Liver (tissue), 9 donors: ENCODE results near the gene PRMT3. TPM values are rescaled to one million over a fixed set of nuclear protein-coding genes. Genes with fewer than 3 reads are reported as not detected.
"Not testable (repeated sequence)": the region's sequence is repeated elsewhere in the genome, so short reads cannot be mapped to it uniquely, and the experiment has no call there.

Experiments
- DNase-seq: peaks from one replicate; pipeline ENCODE4 v3.0.0-alpha.2; 2017; ENCODE audit warnings: low spot score
- H3K27ac ChIP-seq, 2 donors: one replicate each; pipeline ENCODE4 v1.7.0; 2013; ENCODE audit warnings: inconsistent platforms in 2 of 2, low read length in 2 of 2, control low read depth in 1 of 2, low read depth in 1 of 2, mild to moderate bottlenecking in 1 of 2
- H3K27me3 ChIP-seq, 4 donors: one replicate each; pipeline versions ENCODE4 v1.6.1 to v1.7.0; 2013; ENCODE audit warnings: low read length in 3 of 4, inconsistent platforms in 1 of 4, mild to moderate bottlenecking in 1 of 4, moderate library complexity in 1 of 4; ENCODE audit not compliant: control insufficient read depth in 4 of 4, insufficient read depth in 4 of 4
- H3K36me3 ChIP-seq, 4 donors: one replicate each; pipeline versions ENCODE4 v1.6.1 to v1.7.0; 2013; ENCODE audit warnings: low read length in 3 of 4, mild to moderate bottlenecking in 3 of 4, low read depth in 1 of 4, moderate library complexity in 1 of 4; ENCODE audit not compliant: control insufficient read depth in 4 of 4, insufficient read depth in 3 of 4
- H3K4me1 ChIP-seq, 4 donors: one replicate each; pipeline versions ENCODE4 v1.6.1 to v1.7.0; 2013; ENCODE audit warnings: low read length in 3 of 4, mild to moderate bottlenecking in 3 of 4, moderate library complexity in 1 of 4; ENCODE audit not compliant: control insufficient read depth in 4 of 4, insufficient read depth in 4 of 4
- H3K4me3 ChIP-seq, 3 donors: one replicate each; pipeline versions ENCODE4 v1.6.1 to v1.7.0; 2013; ENCODE audit warnings: low read length in 3 of 3, control low read depth in 1 of 3, low read depth in 1 of 3, mild to moderate bottlenecking in 1 of 3
- H3K9ac ChIP-seq, 2 donors: one replicate each; pipeline ENCODE4 v1.7.0; 2013; ENCODE audit warnings: low read length in 2 of 2, mild to moderate bottlenecking in 2 of 2, moderate library complexity in 2 of 2, control low read depth in 1 of 2, low read depth in 1 of 2
- H3K9me3 ChIP-seq, 4 donors: one replicate each; pipeline versions ENCODE4 v1.6.1 to v1.7.0; 2013; ENCODE audit warnings: low read length in 3 of 4; ENCODE audit not compliant: control insufficient read depth in 4 of 4
- CTCF ChIP-seq: fragments of 150-350 bp; IDR thresholded peaks from 2 replicates; pipeline ENCODE4 v1.5.1; 2017; ENCODE audit warnings: improper control_type of control experiment, low read depth, low read length; ENCODE audit not compliant: missing input control
- GABPA ChIP-seq, 2 donors: IDR thresholded peaks in 1 of 2; conservative IDR thresholded peaks in 1 of 2; 2 replicates each; pipeline ENCODE4 v1.6.1; 2016; ENCODE audit warnings: antibody characterized with exemption in 2 of 2, mild to moderate bottlenecking in 1 of 2, moderate library complexity in 1 of 2
- HNF4A ChIP-seq, 2 donors: conservative IDR thresholded peaks; 2 replicates each; pipeline ENCODE4 v1.6.1; 2016; ENCODE audit warnings: antibody characterized with exemption in 2 of 2, mild to moderate bottlenecking in 2 of 2
- HNF4G ChIP-seq: IDR thresholded peaks from 2 replicates; pipeline ENCODE4 v1.6.1; 2016; ENCODE audit warnings: antibody characterized with exemption
- JUND ChIP-seq, 2 donors: IDR thresholded peaks; 2 replicates each; pipeline ENCODE4 v1.6.1; 2016; ENCODE audit warnings: antibody characterized with exemption in 2 of 2
- MAX ChIP-seq: IDR thresholded peaks from 2 replicates; pipeline ENCODE4 v1.6.1; 2016; ENCODE audit warnings: antibody characterized with exemption
- REST ChIP-seq: IDR thresholded peaks from 2 replicates; pipeline ENCODE4 v1.6.1; 2016; ENCODE audit warnings: antibody characterized with exemption, mild to moderate bottlenecking
- SP1 ChIP-seq: IDR thresholded peaks from 2 replicates; pipeline ENCODE4 v1.6.1; 2018; ENCODE audit warnings: antibody characterized with exemption, mild to moderate bottlenecking
- TAF1 ChIP-seq: conservative IDR thresholded peaks from 2 replicates; pipeline ENCODE4 v1.6.1; 2016; ENCODE audit warnings: antibody characterized with exemption, mild to moderate bottlenecking
- ZBTB33 ChIP-seq: IDR thresholded peaks from 2 replicates; pipeline ENCODE4 v1.6.1; 2016; ENCODE audit warnings: antibody characterized with exemption
- WGBS: extraction: QIAGEN DNeasy Blood & Tissue Kit; methylation state at CpG from one replicate; pipeline ENCODE4 v1.1.7; 2013; 5-methylcytosine and 5-hydroxymethylcytosine counted together
- polyA plus RNA-seq, 2 donors: library from polyadenylated mRNA; stranded (reverse) in 1 of 2; unstranded in 1 of 2; fragments of 200-250 nt in 1 of 2; fragments of >200 nt in 1 of 2; fragmentation: Nextera tagmentation in 1 of 2; extraction: Ambion mirVana in 1 of 2; gene quantifications; one replicate each; pipeline versions ENCODE4 v1.2.1 to v1.2.3, GENCODE V29; 2013 to 2015
- total RNA-seq, 2 donors: library from RNA; depleted of rRNA; stranded (reverse); fragments of >200 nt; gene quantifications; one replicate each; pipeline ENCODE4 v1.2.3, GENCODE V29; 2014
- donor health status: healthy.
- donor health status: healthy.
- donor health status: healthy.
- donor health status: healthy.
- donor health status: healthy.

Gene PRMT3
- total and polyA plus RNA-seq, 4 donors = 3.5 to 15.8 (median 7.8) TPM

DNA sequence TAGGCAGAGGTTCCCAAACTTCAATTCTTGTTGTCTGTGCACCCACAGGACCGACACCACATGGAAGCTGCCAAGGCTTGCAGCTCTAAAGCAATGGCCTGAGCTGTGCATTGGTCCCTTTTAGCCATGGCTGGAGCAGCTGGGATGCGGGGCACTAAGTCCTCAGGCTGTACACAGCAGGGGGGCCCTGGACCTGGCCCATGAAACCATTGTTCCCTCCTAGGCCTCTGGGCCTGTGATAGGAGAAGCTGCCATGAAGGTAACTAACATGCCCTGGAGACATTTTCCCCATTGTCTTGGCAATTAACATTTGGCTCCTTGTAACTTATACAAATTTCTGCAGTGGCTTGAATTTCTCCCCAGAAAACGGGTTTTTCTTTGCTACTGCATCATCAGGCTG lies 168.3 kb downstream of the PRMT3 start (continued):
- no peak for TF ChIP-seq REST
- no peak for TF ChIP-seq HNF4A (conservative IDR thresholded peaks at IDR 0.05)

- DNase-seq, H3K27ac ChIP-seq, H3K9me3 ChIP-seq, H3K9ac ChIP-seq, H3K36me3 ChIP-seq, H3K4me3 ChIP-seq, H3K27me3 ChIP-seq, H3K4me1 ChIP-seq: not testable (repeated sequence)
These were observed 168.9 kb downstream of the PRMT3 start for GRCh38 chr11:20556396-20556795.

DNA sequence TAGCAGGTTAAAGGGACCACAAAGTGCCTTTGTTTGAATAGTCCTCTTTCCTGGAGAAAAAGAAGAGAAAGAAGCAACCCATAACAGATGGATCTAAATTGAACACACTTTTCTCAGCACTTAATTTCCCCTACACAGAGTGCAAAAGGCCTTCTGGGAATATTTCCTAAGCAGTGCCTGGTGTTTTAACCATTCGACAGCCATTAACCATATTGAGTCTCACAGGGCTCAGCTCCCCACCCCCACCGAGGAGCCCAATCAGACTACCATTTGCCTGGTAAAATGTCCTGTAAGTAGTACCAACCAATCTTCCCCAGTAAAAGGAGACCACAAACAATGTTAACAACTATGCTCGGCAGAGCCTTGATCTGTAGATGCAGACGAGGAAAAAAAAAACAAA lies 171.2 kb downstream of the PRMT3 start:
- no peak for TF ChIP-seq JUND (IDR thresholded peaks at IDR 0.05)
- no peak for TF ChIP-seq CTCF
- TF ChIP-seq ZBTB33 = no peak
- no peak for TF ChIP-seq REST
- no peak for TF ChIP-seq MAX
- no peak for TF ChIP-seq GABPA (IDR thresholded peaks at IDR 0.05 in 1 of 2, conservative IDR thresholded peaks at IDR 0.05 in 1 of 2)
- no peak for TF ChIP-seq SP1
- no peak for TF ChIP-seq TAF1
- TF ChIP-seq HNF4A (conservative IDR thresholded peaks at IDR 0.05) = no peak
- TF ChIP-seq HNF4G = no peak
- H3K36me3 ChIP-seq = no peaks in the 10 kb centered on the region
- H3K27me3 ChIP-seq = no peaks in the 10 kb centered on the region
- no peak overlapping the region for H3K4me3 ChIP-seq
- 83% methylated on average over 4 of the region's 4 CpGs for WGBS
- H3K4me1 ChIP-seq = no peaks in the 10 kb centered on the region
- H3K9me3 ChIP-seq = no peaks in the 10 kb centered on the region
- H3K9ac ChIP-seq = no peak overlapping the region
- no peak for DNase-seq
- H3K27ac ChIP-seq = no peak overlapping the region
